Endothelial cell of umbilical vein (primary cell): ENCODE results near the gene FMN1. TPM values are rescaled to one million over a fixed set of nuclear protein-coding genes. Genes with fewer than 3 reads are reported as not detected.

ENCODE experiments used
- BruUV-seq: library from RNA; stranded (reverse); fragments of 400-500 nt; replicated peaks from 2 replicates; lab custom pipeline; 2021; lab: Mats Ljungman, UMichigan
- CTCF ChIA-PET: fragments of 300-600, 350-600 bp; sonication (Branson Sonifier 250); formaldehyde crosslinking; loops from one replicate; lab custom pipeline; 2021; ENCODE audit warnings: antibody characterized with exemption, inconsistent platforms; lab: Charles Lee
- POLR2A ChIA-PET: fragments of 300-600, 350-600 bp; sonication (Branson Sonifier 250); formaldehyde crosslinking; loops from one replicate; lab custom pipeline; 2021; ENCODE audit warnings: antibody characterized with exemption, inconsistent platforms; lab: Charles Lee
- DNase-seq: peaks from one replicate; pipeline ENCODE4 v3.0.0-alpha.2; 2011; ENCODE audit warnings: low read depth, low spot score
- FAIRE-seq: peaks from 2 replicates; lab custom pipeline; 2011; peaks lifted over from hg19 to GRCh38; lab: Jason Lieb, UNC
- H2AFZ ChIP-seq: 2 replicates; pipeline ENCODE4 v1.6.0; 2012; ENCODE audit warnings: low read depth, low read length, control low read depth, inconsistent platforms
- H3K27ac ChIP-seq: 2 replicates; pipeline ENCODE4 v1.5.1; 2011; ENCODE audit warnings: low read depth, mild to moderate bottlenecking, control low read depth, low read length, moderate library complexity; ENCODE audit not compliant: insufficient read depth
- H3K27me3 ChIP-seq, 2 experiments: 2 replicates each; pipeline versions ENCODE4 v1.6.0 to v1.6.1; 2011; ENCODE audit warnings: low read length in 2 of 2, mixed read lengths in 1 of 2; ENCODE audit not compliant: control insufficient read depth in 2 of 2, insufficient read depth in 2 of 2
- H3K36me3 ChIP-seq, 2 experiments: 2 replicates in 1 of 2; 3 replicates in 1 of 2; pipeline ENCODE4 v1.5.1; 2011; ENCODE audit warnings: low read length in 2 of 2, mild to moderate bottlenecking in 1 of 2, moderate library complexity in 1 of 2; ENCODE audit not compliant: control insufficient read depth in 2 of 2, insufficient read depth in 2 of 2; ENCODE audit errors: extremely low read depth in 1 of 2
- H3K4me1 ChIP-seq: 3 replicates; pipeline ENCODE4 v1.5.1; 2011; ENCODE audit warnings: mild to moderate bottlenecking, low read length; ENCODE audit not compliant: control insufficient read depth, insufficient read depth; ENCODE audit errors: extremely low read depth
- H3K4me2 ChIP-seq: 2 replicates; pipeline ENCODE4 v1.6.1; 2011; ENCODE audit warnings: low read length, control low read depth, mixed read lengths; ENCODE audit not compliant: insufficient read depth
- H3K4me3 ChIP-seq, 3 experiments: fragments of 200-600 bp in 1 of 3; sonication (generic), shearing (Covaris generic) in 1 of 3; replicated peaks in 1 of 3; 2 replicates each; pipeline ENCODE4 v1.5.1; 2011 to 2016; ENCODE audit warnings: control low read depth in 3 of 3, low read length in 3 of 3, mild to moderate bottlenecking in 2 of 3, inconsistent platforms in 1 of 3, low read depth in 1 of 3, moderate library complexity in 1 of 3; ENCODE audit not compliant: insufficient read depth in 1 of 3
- H3K79me2 ChIP-seq: 2 replicates; pipeline ENCODE4 v1.6.0; 2012; ENCODE audit warnings: low read length, inconsistent platforms; ENCODE audit not compliant: control insufficient read depth, insufficient read depth
- H3K9ac ChIP-seq: replicated peaks from 2 replicates; pipeline ENCODE3; 2011; ENCODE audit warnings: low read length, control low read depth; ENCODE audit not compliant: insufficient read depth; ENCODE audit errors: extremely low read depth
- H3K9me1 ChIP-seq: replicated peaks from 3 replicates; pipeline ENCODE4 v1.6.0; 2011; ENCODE audit warnings: mild to moderate bottlenecking, low read length; ENCODE audit not compliant: control insufficient read depth, insufficient read depth; ENCODE audit errors: extremely low read depth
- H3K9me3 ChIP-seq: replicated peaks from 2 replicates; pipeline ENCODE4 v1.5.1; 2012; ENCODE audit warnings: low read length, inconsistent platforms; ENCODE audit not compliant: control insufficient read depth, insufficient read depth
- H4K20me1 ChIP-seq: replicated peaks from 2 replicates; pipeline ENCODE3; 2011; ENCODE audit warnings: mild to moderate bottlenecking, low read length; ENCODE audit not compliant: control insufficient read depth, insufficient read depth; ENCODE audit errors: extremely low read depth
- CTCF ChIP-seq, 2 donors: IDR thresholded peaks; 1 replicate in 1 of 2; 2 replicates in 1 of 2; pipeline ENCODE4 v1.5.1; 2011; ENCODE audit warnings: low read length in 2 of 2, mild to moderate bottlenecking in 2 of 2, moderate library complexity in 2 of 2, control low read depth in 1 of 2, inconsistent platforms in 1 of 2, low read depth in 1 of 2; ENCODE audit not compliant: insufficient read depth in 1 of 2; ENCODE audit errors: extremely low read depth in 1 of 2
- EZH2 ChIP-seq: IDR thresholded peaks from 2 replicates; pipeline ENCODE4 v1.6.1; 2012; ENCODE audit warnings: borderline replicate concordance, low read depth, mild to moderate bottlenecking, moderate library complexity, low read length, inconsistent platforms; ENCODE audit not compliant: severe bottlenecking
- FOS ChIP-seq: IDR thresholded peaks from 2 replicates; pipeline ENCODE4 v1.6.1; 2011; ENCODE audit warnings: mild to moderate bottlenecking, low read length, moderate library complexity, borderline replicate concordance; ENCODE audit not compliant: insufficient read depth
- GATA2 ChIP-seq: IDR thresholded peaks from 2 replicates; pipeline ENCODE4 v1.7.0; 2011; ENCODE audit warnings: low read depth, mild to moderate bottlenecking, moderate library complexity, mixed read lengths, low read length; ENCODE audit not compliant: insufficient read length, insufficient read depth
- JUN ChIP-seq: IDR thresholded peaks from 2 replicates; pipeline ENCODE4 v1.6.1; 2011; ENCODE audit warnings: borderline replicate concordance, low read depth; ENCODE audit not compliant: insufficient read length, insufficient read depth
- MAX ChIP-seq: IDR thresholded peaks from 2 replicates; pipeline ENCODE4 v1.6.1; 2011; ENCODE audit not compliant: insufficient read depth, insufficient read length
- MYC ChIP-seq: IDR thresholded peaks from one replicate; pipeline ENCODE4 v1.6.1; 2011; ENCODE audit warnings: mild to moderate bottlenecking, low read depth, low read length
- POLR2A ChIP-seq: IDR thresholded peaks from 2 replicates; pipeline ENCODE4 v1.6.1; 2012; ENCODE audit warnings: low read depth, mild to moderate bottlenecking, control low read depth, low read length
- POLR2AphosphoS5 ChIP-seq: IDR thresholded peaks from 2 replicates; pipeline ENCODE4 v1.6.1; 2012; ENCODE audit warnings: low read depth, mild to moderate bottlenecking, control low read depth, low read length, moderate library complexity; ENCODE audit not compliant: insufficient read depth
- dilution Hi-C: fragments of 300-500 bp; cut with MboI; formaldehyde crosslinking; loops from one replicate; pipeline ENCODE4 v1.15.0; 2019; ENCODE audit warnings: low sequenced_read_pairs; ENCODE audit not compliant: extremely low pct_ligation_motif_present
- intact Hi-C: fragments of 100-400 bp; cut with micrococcal nuclease; formaldehyde crosslinking; loops from one replicate; pipeline ENCODE4 v1.10.0; 2022
- polyA plus RNA-seq, 4 experiments: library from polyadenylated mRNA; depleted of rRNA in 3 of 4; stranded (reverse) in 3 of 4; unstranded in 1 of 4; fragments of >200 nt; gene quantifications; 2 replicates each; pipeline versions ENCODE4 v1.2.1 to v1.2.3, GENCODE V29; 2011 to 2012; ENCODE audit warnings: missing spikeins in 1 of 4
- total RNA-seq: library from RNA; stranded (reverse); gene quantifications from 2 replicates; pipeline ENCODE4 v1.2.3, GENCODE V29; 2021

Gene FMN1
- total and polyA plus RNA-seq, 2 donors (not counting 3 experiments of a cell fraction or from before 2014, with no cell fraction given): 0.01 to 0.29 TPM

GRCh38 chr15:32723171-32723948, 471.2 kb downstream of the FMN1 start:
- dilution Hi-C loops (no loop called here), intact Hi-C loops (no loop called here)
- Histone ChIP-seq H3K9me1 (no peaks in the 10 kb centered on the region), H3K9ac (no peak overlapping the region), H3K79me2 (no peaks in the 10 kb centered on the region), H3K36me3 (no peaks in the 10 kb centered on the region), H4K20me1 (no peaks in the 10 kb centered on the region), H3K4me2 (no peak overlapping the region), H3K4me3 (no peak overlapping the region), H3K9me3 (no peaks in the 10 kb centered on the region), H3K4me1 (no peaks in the 10 kb centered on the region), H2AFZ (no peak overlapping the region), H3K27me3 (peaks cover 30 to 47% of the 10 kb centered on the region in 2 experiments), H3K27ac (no peak overlapping the region)
- no peak for FAIRE-seq
- ChIA-PET POLR2A (no interaction called here), CTCF (interaction anchor here (0.9 to 2.1 kb wide), 3 partner anchors 11 to 213 kb away, joined by 3 to 11 read pairs (median 3); no protein-coding TSS in a partner anchor)
- no peak for TF ChIP-seq MAX
- TF ChIP-seq MYC: no peak
- no peak for TF ChIP-seq POLR2A
- TF ChIP-seq CTCF (IDR thresholded peaks at IDR 0.05; ENCODE audit: extremely low read depth in 1 of 2, insufficient read depth in 1 of 2, low read depth in 1 of 2, low read length in 2 of 2): no peak
- TF ChIP-seq POLR2AphosphoS5: no peak
- TF ChIP-seq EZH2: no peak
- TF ChIP-seq GATA2: no peak
- TF ChIP-seq JUN: no peak
- TF ChIP-seq FOS: no peak
- no TSS peak for BruUV-seq
- no peak for DNase-seq
